A549 (cell line): Measurements from ENCODE around the gene NINL. TPM values are rescaled to one million over a fixed set of nuclear protein-coding genes. Genes with fewer than 3 reads are reported as not detected.

Experiments
- ATAC-seq, 2 experiments: fragments of 200-7000 bp in 1 of 2; fragments of >200 bp in 1 of 2; cut with Nextera tagmentation in 1 of 2; cut with Tn5 transposase in 1 of 2; 3 replicates each; pipeline versions ENCODE4 v1.8.0 to v1.9.1; 2018 to 2020; ENCODE audit warnings: mild to moderate bottlenecking in 1 of 2, moderate library complexity in 1 of 2
- CTCF ChIA-PET: fragments of 300-600 bp; sonication (Branson Sonifier 250); formaldehyde crosslinking; extraction: SDS; loops from one replicate; lab custom pipeline; 2021; ENCODE audit warnings: antibody characterized with exemption, inconsistent platforms; lab: Yijun Ruan, JAX
- POLR2A ChIA-PET: fragments of 350-600 bp; formaldehyde crosslinking; extraction: SDS; loops from one replicate; lab custom pipeline; 2021; ENCODE audit warnings: antibody characterized with exemption, inconsistent platforms; lab: Yijun Ruan, JAX
- DNase-seq, 2 experiments: peaks; one replicate each; pipeline versions ENCODE4 v3.0.0 to v3.0.0-alpha.2; 2011 to 2016; ENCODE audit warnings: low read depth in 1 of 2, low spot score in 1 of 2
- FAIRE-seq: peaks from 2 replicates; lab custom pipeline; 2011; peaks lifted over from hg19 to GRCh38; lab: Jason Lieb, UNC
- H3K27ac ChIP-seq, 2 experiments: fragments of >200 bp; sonication (Bioruptor Twin); formaldehyde crosslinking; 3 replicates each; pipeline ENCODE4 v1.5.1; 2016 to 2017
- H3K4me1 ChIP-seq: fragments of >200 bp; sonication (Bioruptor Twin); formaldehyde crosslinking; 3 replicates; pipeline ENCODE4 v1.6.1; 2016
- H3K4me2 ChIP-seq: fragments of >200 bp; sonication (Bioruptor Twin); formaldehyde crosslinking; 3 replicates; pipeline ENCODE4 v1.6.1; 2016
- H3K4me3 ChIP-seq: fragments of >200 bp; sonication (Bioruptor Twin); formaldehyde crosslinking; 3 replicates; pipeline ENCODE4 v1.5.1; 2016
- H3K9me3 ChIP-seq: fragments of >200 bp; sonication (Bioruptor Twin); formaldehyde crosslinking; 3 replicates; pipeline ENCODE4 v1.6.1; 2016
- BHLHE40 ChIP-seq: IDR thresholded peaks from 2 replicates; pipeline ENCODE4 v1.6.1; 2012; ENCODE audit warnings: low read depth, low read length, inconsistent platforms
- CBX2 ChIP-seq: fragments of 200-600 bp; sonication (generic); IDR thresholded peaks from 2 replicates; pipeline ENCODE4 v1.6.1; 2016; ENCODE audit warnings: low read depth, mild to moderate bottlenecking, borderline replicate concordance
- CBX8 ChIP-seq: fragments of 200-600 bp; sonication (generic); IDR thresholded peaks from 2 replicates; pipeline ENCODE4 v1.6.1; 2016
- E2F6 ChIP-seq: IDR thresholded peaks from 2 replicates; pipeline ENCODE4 v1.6.1; 2012; ENCODE audit warnings: low read depth, borderline replicate concordance
- EHF ChIP-seq: fragments of 250-450 bp; sonication (Bioruptor Pico); IDR thresholded peaks from 2 replicates; pipeline ENCODE4 v1.5.0; 2020; ENCODE audit warnings: mild to moderate bottlenecking
- ESRRA ChIP-seq: fragments of 150-350 bp; IDR thresholded peaks from 2 replicates; pipeline ENCODE4 v1.6.1; 2014; ENCODE audit warnings: mild to moderate bottlenecking, low read length, borderline replicate concordance
- FOSB ChIP-seq: fragments of 250-450 bp; sonication (Bioruptor Pico); IDR thresholded peaks from 2 replicates; pipeline ENCODE4 v1.5.0; 2020; ENCODE audit warnings: mild to moderate bottlenecking, moderate library complexity
- FOSL2 ChIP-seq, 2 experiments: fragments of 450-650 bp in 1 of 2; fragments of >200 bp in 1 of 2; sonication (Bioruptor Twin) in 1 of 2; formaldehyde crosslinking; IDR thresholded peaks; 2 replicates each; pipeline versions ENCODE4 v1.5.0 to v1.6.1; 2016 to 2020; ENCODE audit warnings: mild to moderate bottlenecking in 1 of 2, moderate library complexity in 1 of 2
- FOXS1 ChIP-seq: fragments of 250-450 bp; sonication (Bioruptor Pico); IDR thresholded peaks from 2 replicates; pipeline ENCODE4 v1.5.0; 2020; ENCODE audit warnings: mild to moderate bottlenecking, moderate library complexity
- HDAC2 ChIP-seq: fragments of 200-600 bp; sonication (generic); IDR thresholded peaks from 2 replicates; pipeline ENCODE4 v1.6.1; 2016
- HMGXB4 ChIP-seq: fragments of 250-450 bp; sonication (Bioruptor Pico); IDR thresholded peaks from 2 replicates; pipeline ENCODE4 v1.5.0; 2021; ENCODE audit warnings: mild to moderate bottlenecking, moderate library complexity, borderline replicate concordance
- HOXB13 ChIP-seq: fragments of 250-450 bp; sonication (Bioruptor Pico); IDR thresholded peaks from 2 replicates; pipeline ENCODE4 v1.5.0; 2020; ENCODE audit warnings: low read depth, mild to moderate bottlenecking, moderate library complexity
- JUN ChIP-seq, 2 experiments: fragments of >200 bp; sonication (Bioruptor Twin); formaldehyde crosslinking; IDR thresholded peaks; 2 replicates in 1 of 2; 3 replicates in 1 of 2; pipeline ENCODE4 v1.6.1; 2016 to 2017
- MAX ChIP-seq: IDR thresholded peaks from 2 replicates; pipeline ENCODE4 v1.6.1; 2012
- NPAS2 ChIP-seq: fragments of 250-450 bp; sonication (Bioruptor Pico); IDR thresholded peaks from 2 replicates; pipeline ENCODE4 v1.8.0; 2022; ENCODE audit warnings: mild to moderate bottlenecking, moderate library complexity, borderline replicate concordance
- PBX3 ChIP-seq: IDR thresholded peaks from 2 replicates; pipeline ENCODE4 v1.6.1; 2012
- POLR2A ChIP-seq: IDR thresholded peaks from 2 replicates; pipeline ENCODE4 v1.6.1; 2012; ENCODE audit warnings: mild to moderate bottlenecking, low read length
- RFX5 ChIP-seq: fragments of 450-650 bp; IDR thresholded peaks from 2 replicates; pipeline ENCODE4 v1.7.1; 2014; ENCODE audit warnings: antibody characterized with exemption, mild to moderate bottlenecking, moderate library complexity
- RNF2 ChIP-seq: fragments of 200-600 bp; sonication (generic); IDR thresholded peaks from 2 replicates; pipeline ENCODE4 v1.6.1; 2016; ENCODE audit warnings: low read depth, mild to moderate bottlenecking, antibody characterized with exemption, moderate library complexity, borderline replicate concordance
- SMC3 ChIP-seq: fragments of >200 bp; sonication (Bioruptor Twin); formaldehyde crosslinking; IDR thresholded peaks from 3 replicates; pipeline ENCODE4 v1.6.1; 2018; ENCODE audit warnings: inconsistent platforms
- ZFP36 ChIP-seq: fragments of 450-650 bp; IDR thresholded peaks from 2 replicates; pipeline ENCODE4 v1.6.1; 2014; ENCODE audit warnings: borderline replicate concordance; ENCODE audit not compliant: partially characterized antibody
- ZSCAN20 ChIP-seq: fragments of 250-450 bp; sonication (Bioruptor Pico); IDR thresholded peaks from 2 replicates; pipeline ENCODE4 v1.8.0; 2022; ENCODE audit warnings: mild to moderate bottlenecking, moderate library complexity
- WGBS: methylation state at CpG from one replicate; pipeline ENCODE4 v1.1.6; 2017; ENCODE audit errors: missing lambda C conversion rate; 5-methylcytosine and 5-hydroxymethylcytosine counted together
- polyA plus RNA-seq, 4 experiments: library from polyadenylated mRNA; depleted of rRNA in 3 of 4; stranded (reverse); fragments of >200 nt; fragmentation: RNase III in 1 of 4; extraction: RNeasy Plus Mini Kit Qiagen cat#74134 plus additional on column Dnase treatment in 1 of 4; gene quantifications; 2 replicates in 3 of 4; 3 replicates in 1 of 4; pipeline ENCODE4 v1.2.3, GENCODE V29; 2011 to 2017

The NINL gene
- polyA plus RNA-seq, 2 of the 4 experiments (the other 2 are of a cell fraction), result 20.2 to 22.4 TPM

- peaks cover 90% of the 10 kb centered on the region for H3K4me1 ChIP-seq
- no peak for DNase-seq
- TF ChIP-seq CBX2, result no peak
- no peak for TF ChIP-seq BHLHE40
- TF ChIP-seq ZFP36, result no peak
- TF ChIP-seq HDAC2, result no peak
- TF ChIP-seq FOSL2 (IDR thresholded peaks at IDR 0.05), result no peak
- TF ChIP-seq FOSL2 (CRISPR knock-in tag; IDR thresholded peaks at IDR 0.05), result no peak
- no peak for TF ChIP-seq FOSB (CRISPR knock-in tag)
- no peak for TF ChIP-seq HMGXB4 (CRISPR knock-in tag)
- no peak for TF ChIP-seq RFX5
- TF ChIP-seq CBX8, result no peak
- TF ChIP-seq POLR2A, result no peak
- no peak for TF ChIP-seq SMC3
- no peak for TF ChIP-seq NPAS2 (CRISPR knock-in tag)
- TF ChIP-seq EHF (CRISPR knock-in tag), result no peak
- TF ChIP-seq ESRRA, result no peak
- no peak for TF ChIP-seq MAX
- TF ChIP-seq PBX3, result no peak
- no peak for TF ChIP-seq FOXS1
- no peak for TF ChIP-seq ZSCAN20 (CRISPR knock-in tag)
- TF ChIP-seq RNF2, result no peak
- TF ChIP-seq HOXB13 (CRISPR knock-in tag), result no peak
- TF ChIP-seq, all 56 proteins: peak for 0
- FAIRE-seq, result no peak
- no peak for ATAC-seq
- ChIA-PET CTCF (interaction anchor here (0.6 to 1.5 kb wide), 2 partner anchors 75 to 509 kb away, joined by 3 read pairs; no protein-coding TSS in a partner anchor), POLR2A (no interaction called here)
- Histone ChIP-seq H3K9me3 (no peaks in the 10 kb centered on the region), H3K27ac (peak overlapping the region; percentile 22 to 89; a peak in 4 of 6 replicates), H3K4me3 (no peak overlapping the region), H3K4me2 (peak overlapping the region; percentile 17; the same call in 1 of the 3 replicates)
- WGBS, result 85% methylated on average over 3 of the region's 3 CpGs
Measured at GRCh38 chr20:25545171-25545570, 40.2 kb downstream of the NINL start.

- POLR2A ChIA-PET, result no interaction called here
- ATAC-seq, result no peak
Measured at GRCh38 chr20:25544734-25545133, 40.6 kb downstream of the NINL start.

More at GRCh38 chr20:25544734-25545133, 40.6 kb downstream of the NINL start:
- TF ChIP-seq E2F6 (no peak), JUN (IDR thresholded peaks at IDR 0.05) (no peak)
- CTCF ChIA-PET, result interaction anchor here (1.3 kb wide), 1 partner anchor 249 kb away, joined by 3 read pairs; no protein-coding TSS in a partner anchor
- Histone ChIP-seq H3K4me1 (peaks cover 87% of the 10 kb centered on the region), H3K4me3 (no peak overlapping the region), H3K4me2 (peak overlapping the region; percentile 17; the same call in 1 of the 3 replicates), H3K27ac (peak overlapping the region; percentile 22 to 89; a peak in 4 of 6 replicates), H3K9me3 (no peaks in the 10 kb centered on the region)
- FAIRE-seq (no peak), DNase-seq (no peak)
- WGBS, result 88% methylated on average over 1 of the region's 1 CpG
